DOHH2 (cell line): ENCODE data around the gene GRIA3.

Source experiments
- H3F3A ChIP-seq: fragments of 200-600 bp; sonication (generic), shearing (Covaris generic); 2 replicates; pipeline ENCODE4 v1.6.0; 2016; ENCODE audit warnings: antibody characterized with exemption, mild to moderate bottlenecking; ENCODE audit not compliant: control insufficient read depth, insufficient read depth
- H3K27ac ChIP-seq: fragments of 200-600 bp; sonication (generic); 2 replicates; pipeline ENCODE4 v1.5.1; 2014; ENCODE audit warnings: low read depth, mild to moderate bottlenecking, low read length, moderate library complexity
- H3K27me3 ChIP-seq: fragments of 200-600 bp; sonication (generic); 2 replicates; pipeline ENCODE4 v1.6.1; 2014; ENCODE audit warnings: mild to moderate bottlenecking, low read length, mixed read lengths; ENCODE audit not compliant: control insufficient read depth
- H3K36me3 ChIP-seq: fragments of 200-600 bp; sonication (generic); 2 replicates; pipeline ENCODE4 v1.6.1; 2014; ENCODE audit warnings: mild to moderate bottlenecking, low read length, moderate library complexity, mixed read lengths; ENCODE audit not compliant: control insufficient read depth
- H3K4me1 ChIP-seq: fragments of 200-600 bp; sonication (generic); 2 replicates; pipeline ENCODE4 v1.6.1; 2014; ENCODE audit warnings: mild to moderate bottlenecking, low read length, mixed read lengths; ENCODE audit not compliant: control insufficient read depth
- H3K4me2 ChIP-seq: fragments of 200-600 bp; sonication (generic); 2 replicates; pipeline ENCODE4 v1.6.0; 2014; ENCODE audit warnings: mild to moderate bottlenecking, low read length, moderate library complexity
- H3K4me3 ChIP-seq: fragments of 200-600 bp; sonication (generic); 2 replicates; pipeline ENCODE4 v1.5.1; 2014; ENCODE audit warnings: mild to moderate bottlenecking, low read length, mixed read lengths
- H3K79me2 ChIP-seq: fragments of 200-600 bp; sonication (generic); 2 replicates; pipeline ENCODE4 v1.6.1; 2014; ENCODE audit warnings: mild to moderate bottlenecking, low read length, mixed read lengths; ENCODE audit not compliant: control insufficient read depth
- H3K9me2 ChIP-seq: fragments of 200-600 bp; sonication (generic); replicated peaks from 2 replicates; pipeline ENCODE4 v1.6.1; 2014; ENCODE audit warnings: mild to moderate bottlenecking, low read length, mixed read lengths; ENCODE audit not compliant: control insufficient read depth
- H3K9me3 ChIP-seq: fragments of 200-600 bp; sonication (generic); 2 replicates; pipeline ENCODE4 v1.6.1; 2014; ENCODE audit warnings: antibody characterized with exemption, low read length, mixed read lengths; ENCODE audit not compliant: control insufficient read depth, insufficient read depth
- H4K20me1 ChIP-seq: fragments of 200-600 bp; sonication (generic); 2 replicates; pipeline ENCODE4 v1.6.0; 2014; ENCODE audit warnings: low read depth, mild to moderate bottlenecking, antibody characterized with exemption, low read length, moderate library complexity; ENCODE audit not compliant: control insufficient read depth, insufficient read depth
- EZH2phosphoT487 ChIP-seq: fragments of 200-600 bp; sonication (generic); IDR thresholded peaks from 2 replicates; pipeline ENCODE4 v1.6.1; 2017; ENCODE audit warnings: borderline replicate concordance, mild to moderate bottlenecking, antibody characterized with exemption, low read length, moderate library complexity, mixed read lengths
- TF ChIP-seq, protein P1 (sequence below): fragments of 200-600 bp; sonication (generic); IDR thresholded peaks from one replicate; pipeline ENCODE4 v1.5.1; 2014; ENCODE audit warnings: antibody characterized with exemption, mild to moderate bottlenecking, low read depth, low read length; ENCODE audit not compliant: poor library complexity, severe bottlenecking

GRIA3 gene

DNA sequence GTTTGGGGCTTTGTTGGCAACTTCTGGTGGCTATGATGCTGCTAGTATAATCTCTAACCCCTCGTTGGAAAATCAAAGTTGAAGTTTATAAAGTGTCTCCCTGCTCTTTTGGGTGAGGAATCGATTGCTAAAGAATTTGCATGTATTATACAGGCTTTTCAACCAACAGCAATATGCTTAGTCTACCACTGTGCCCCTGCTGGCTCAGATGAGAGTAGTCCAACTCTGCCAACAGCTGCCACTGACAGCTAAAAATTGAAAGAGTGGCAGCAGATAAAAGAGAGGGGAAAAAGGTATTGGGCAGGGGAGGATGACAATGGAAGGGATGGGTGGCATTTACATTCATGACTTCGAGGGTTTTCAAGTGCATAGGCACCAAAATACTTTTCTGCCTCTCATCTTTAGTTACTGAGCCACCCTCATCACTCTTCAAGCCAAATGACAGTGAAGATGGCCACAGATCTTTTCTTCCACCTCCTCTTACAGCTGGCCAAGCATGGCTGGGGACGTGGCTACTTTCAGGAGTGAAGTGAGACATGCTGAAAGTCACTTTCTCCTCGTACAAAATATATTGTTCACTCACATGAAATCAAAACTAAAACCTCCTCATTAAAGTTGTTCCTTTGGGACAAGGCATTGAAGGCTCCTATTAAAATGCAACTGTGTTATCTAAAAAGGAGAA, 2.7 kb upstream of the GRIA3 start:
- TF ChIP-seq EZH2phosphoT487: no peak
- TF ChIP-seq, protein P1, sequence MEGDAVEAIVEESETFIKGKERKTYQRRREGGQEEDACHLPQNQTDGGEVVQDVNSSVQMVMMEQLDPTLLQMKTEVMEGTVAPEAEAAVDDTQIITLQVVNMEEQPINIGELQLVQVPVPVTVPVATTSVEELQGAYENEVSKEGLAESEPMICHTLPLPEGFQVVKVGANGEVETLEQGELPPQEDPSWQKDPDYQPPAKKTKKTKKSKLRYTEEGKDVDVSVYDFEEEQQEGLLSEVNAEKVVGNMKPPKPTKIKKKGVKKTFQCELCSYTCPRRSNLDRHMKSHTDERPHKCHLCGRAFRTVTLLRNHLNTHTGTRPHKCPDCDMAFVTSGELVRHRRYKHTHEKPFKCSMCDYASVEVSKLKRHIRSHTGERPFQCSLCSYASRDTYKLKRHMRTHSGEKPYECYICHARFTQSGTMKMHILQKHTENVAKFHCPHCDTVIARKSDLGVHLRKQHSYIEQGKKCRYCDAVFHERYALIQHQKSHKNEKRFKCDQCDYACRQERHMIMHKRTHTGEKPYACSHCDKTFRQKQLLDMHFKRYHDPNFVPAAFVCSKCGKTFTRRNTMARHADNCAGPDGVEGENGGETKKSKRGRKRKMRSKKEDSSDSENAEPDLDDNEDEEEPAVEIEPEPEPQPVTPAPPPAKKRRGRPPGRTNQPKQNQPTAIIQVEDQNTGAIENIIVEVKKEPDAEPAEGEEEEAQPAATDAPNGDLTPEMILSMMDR: no peak
- Histone ChIP-seq H3K9me3 (no peaks in the 10 kb centered on the region), H3K27ac (no peak overlapping the region), H3K79me2 (no peaks in the 10 kb centered on the region), H3K4me2 (no peak overlapping the region), H3K36me3 (no peaks in the 10 kb centered on the region), H3K4me1 (no peaks in the 10 kb centered on the region), H3K9me2 (no peaks in the 10 kb centered on the region), H4K20me1 (no peaks in the 10 kb centered on the region), H3K27me3 (no peaks in the 10 kb centered on the region), H3K4me3 (no peak overlapping the region), H3F3A (no peaks in the 10 kb centered on the region)

DNA sequence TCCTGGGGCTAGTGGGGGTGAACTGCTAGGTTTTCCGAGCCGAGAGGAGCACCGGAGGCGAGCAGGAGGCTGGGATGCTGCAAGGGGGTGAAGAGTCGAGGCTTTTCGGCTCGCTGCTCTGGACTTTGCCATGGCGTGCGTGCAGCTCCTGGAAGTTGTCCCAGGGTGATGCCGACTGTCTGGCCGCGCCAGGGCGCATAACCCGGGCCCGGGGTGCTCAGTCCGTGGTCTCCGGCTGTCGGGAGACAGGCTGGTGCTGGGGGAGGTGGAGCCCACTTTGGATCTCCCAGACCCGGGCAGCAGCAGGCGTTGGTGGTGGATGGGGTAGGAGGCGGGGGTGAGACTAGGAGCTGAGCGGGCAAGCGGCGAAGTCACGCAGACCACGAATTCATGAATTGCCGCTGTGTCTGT, 793 bp downstream of the GRIA3 start:
- Histone ChIP-seq H3K4me3 (no peak overlapping the region), H3K36me3 (no peaks in the 10 kb centered on the region), H3K4me1 (no peaks in the 10 kb centered on the region), H3K4me2 (no peak overlapping the region), H3K9me3 (no peaks in the 10 kb centered on the region), H3K27ac (no peak overlapping the region), H4K20me1 (no peaks in the 10 kb centered on the region), H3F3A (no peaks in the 10 kb centered on the region), H3K27me3 (no peaks in the 10 kb centered on the region), H3K9me2 (no peaks in the 10 kb centered on the region), H3K79me2 (no peaks in the 10 kb centered on the region)
- TF ChIP-seq EZH2phosphoT487: no peak
- TF ChIP-seq, protein P1: no peak

DNA sequence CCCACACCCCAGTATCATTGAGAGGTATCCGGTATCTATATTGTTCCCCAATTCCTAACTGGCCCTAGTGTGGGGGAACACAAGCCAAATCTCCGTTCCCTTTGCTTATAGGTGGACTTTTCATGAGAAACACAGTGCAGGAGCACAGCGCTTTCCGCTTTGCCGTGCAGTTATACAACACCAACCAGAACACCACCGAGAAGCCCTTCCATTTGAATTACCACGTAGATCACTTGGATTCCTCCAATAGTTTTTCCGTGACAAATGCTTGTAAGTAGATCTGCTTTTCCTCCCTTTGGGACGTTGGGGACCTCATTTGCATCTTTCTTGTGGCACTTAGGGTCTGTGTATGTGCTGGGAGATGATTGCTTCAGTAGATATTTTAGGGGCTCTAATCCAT, 1.6 kb downstream of the GRIA3 start:
- Histone ChIP-seq H3F3A (no peaks in the 10 kb centered on the region), H3K9me2 (no peaks in the 10 kb centered on the region), H3K4me3 (no peak overlapping the region), H3K4me1 (no peaks in the 10 kb centered on the region), H3K9me3 (no peaks in the 10 kb centered on the region), H3K27ac (no peak overlapping the region), H3K36me3 (no peaks in the 10 kb centered on the region), H3K4me2 (no peak overlapping the region), H3K27me3 (no peaks in the 10 kb centered on the region), H4K20me1 (no peaks in the 10 kb centered on the region), H3K79me2 (no peaks in the 10 kb centered on the region)
- TF ChIP-seq, protein P1: no peak
